H9 (cell line): ENCODE results near the gene ANKS1B. TPM values are rescaled to one million over a fixed set of nuclear protein-coding genes. Genes with fewer than 3 reads are reported as not detected.

Source experiments
- DNase-seq: peaks from one replicate; pipeline ENCODE4 v3.0.0-alpha.2; 2017
- H2AFZ ChIP-seq: one replicate; pipeline ENCODE4 v1.6.1; 2013; ENCODE audit warnings: mild to moderate bottlenecking, low read length, control low read depth, moderate library complexity
- H2AK5ac ChIP-seq: 2 replicates; pipeline ENCODE4 v1.6.1; 2013; ENCODE audit warnings: low read length, control low read depth, mixed read lengths; ENCODE audit not compliant: insufficient read length
- H2BK120ac ChIP-seq: one replicate; pipeline ENCODE4 v1.6.1; 2013; ENCODE audit warnings: low read depth, mild to moderate bottlenecking, low read length, control low read depth, inconsistent platforms; ENCODE audit not compliant: poor library complexity, severe bottlenecking
- H2BK12ac ChIP-seq: 2 replicates; pipeline ENCODE4 v1.6.1; 2013; ENCODE audit warnings: low read length, control low read depth, mixed read lengths, low read depth; ENCODE audit not compliant: insufficient read length
- H2BK15ac ChIP-seq: 2 replicates; pipeline ENCODE4 v1.6.1; 2013; ENCODE audit warnings: low read depth, low read length, control low read depth
- H2BK20ac ChIP-seq: one replicate; pipeline ENCODE4 v1.6.1; 2013; ENCODE audit warnings: low read depth, mild to moderate bottlenecking, low read length, control low read depth, inconsistent platforms; ENCODE audit not compliant: poor library complexity, severe bottlenecking
- H2BK5ac ChIP-seq: 2 replicates; pipeline ENCODE4 v1.6.1; 2013; ENCODE audit warnings: low read length, control low read depth, mixed read lengths; ENCODE audit not compliant: insufficient read length
- H3K14ac ChIP-seq: 2 replicates; pipeline ENCODE4 v1.6.1; 2013; ENCODE audit warnings: low read length, control low read depth; ENCODE audit not compliant: insufficient read depth
- H3K18ac ChIP-seq: 2 replicates; pipeline ENCODE4 v1.6.1; 2013; ENCODE audit warnings: low read depth, mild to moderate bottlenecking, mixed read lengths, low read length, control low read depth; ENCODE audit not compliant: insufficient read length
- H3K23ac ChIP-seq: 2 replicates; pipeline ENCODE4 v1.6.1; 2013; ENCODE audit warnings: low read length, control low read depth, mixed read lengths, low read depth; ENCODE audit not compliant: insufficient read length
- H3K23me2 ChIP-seq: 2 replicates; pipeline ENCODE4 v1.6.1; 2013; ENCODE audit warnings: low read depth, mild to moderate bottlenecking, mixed read lengths, low read length, control low read depth; ENCODE audit not compliant: insufficient read length, poor library complexity, severe bottlenecking
- H3K27ac ChIP-seq: 2 replicates; pipeline ENCODE4 v1.5.1; 2013; ENCODE audit warnings: low read length, control low read depth, mixed read lengths, low read depth; ENCODE audit not compliant: insufficient read length
- H3K27me3 ChIP-seq: 2 replicates; pipeline ENCODE4 v1.6.1; 2013; ENCODE audit warnings: low read length, control low read depth, inconsistent platforms; ENCODE audit not compliant: insufficient read depth
- H3K4ac ChIP-seq: 2 replicates; pipeline ENCODE4 v1.6.1; 2013; ENCODE audit warnings: low read depth, mild to moderate bottlenecking, control low read depth, inconsistent platforms, low read length, moderate library complexity
- H3K4me1 ChIP-seq: 2 replicates; pipeline ENCODE4 v1.6.1; 2013; ENCODE audit warnings: low read length, control low read depth, inconsistent platforms; ENCODE audit not compliant: insufficient read depth
- H3K4me2 ChIP-seq: 2 replicates; pipeline ENCODE4 v1.6.1; 2013; ENCODE audit warnings: low read length, control low read depth, mixed read lengths; ENCODE audit not compliant: insufficient read length, insufficient read depth
- H3K56ac ChIP-seq: 2 replicates; pipeline ENCODE4 v1.6.1; 2013; ENCODE audit warnings: low read depth, mild to moderate bottlenecking, mixed read lengths, low read length, control low read depth; ENCODE audit not compliant: insufficient read length
- H3K79me1 ChIP-seq: 2 replicates; pipeline ENCODE4 v1.6.1; 2013; ENCODE audit warnings: low read depth, mild to moderate bottlenecking, moderate library complexity, low read length, control low read depth, inconsistent platforms; ENCODE audit not compliant: insufficient read depth, poor library complexity, severe bottlenecking
- H3K79me2 ChIP-seq: 2 replicates; pipeline ENCODE4 v1.6.1; 2013; ENCODE audit warnings: low read length, control low read depth, inconsistent platforms; ENCODE audit not compliant: insufficient read depth
- H3K9ac ChIP-seq: 2 replicates; pipeline ENCODE4 v1.6.1; 2013; ENCODE audit warnings: low read length, control low read depth, mixed read lengths; ENCODE audit not compliant: insufficient read length; ENCODE audit errors: extremely low read depth
- H3K9me3 ChIP-seq: one replicate; pipeline ENCODE4 v1.6.1; 2013; ENCODE audit warnings: low read depth, low read length, inconsistent platforms; ENCODE audit not compliant: control insufficient read depth
- H3T11ph ChIP-seq: one replicate; pipeline ENCODE4 v1.6.1; 2013; ENCODE audit warnings: mild to moderate bottlenecking, low read length, control low read depth, inconsistent platforms
- H4K20me1 ChIP-seq: one replicate; pipeline ENCODE4 v1.6.1; 2013; ENCODE audit not compliant: control insufficient read depth, insufficient read length, insufficient read depth
- H4K5ac ChIP-seq: 2 replicates; pipeline ENCODE4 v1.6.1; 2013; ENCODE audit warnings: low read depth, mild to moderate bottlenecking, mixed read lengths, low read length, control low read depth; ENCODE audit not compliant: insufficient read length
- H4K8ac ChIP-seq: replicated peaks from 2 replicates; pipeline ENCODE4 v1.6.1; 2013; ENCODE audit warnings: low read length, control low read depth, mixed read lengths, low read depth; ENCODE audit not compliant: insufficient read length
- H4K91ac ChIP-seq: 2 replicates; pipeline ENCODE4 v1.6.1; 2013; ENCODE audit warnings: low read depth, mild to moderate bottlenecking, moderate library complexity, mixed read lengths, low read length, control low read depth; ENCODE audit not compliant: insufficient read length
- H3K27ac Mint-ChIP-seq, 3 experiments: 2 replicates in 2 of 3; 3 replicates in 1 of 3; pipeline ENCODE4 v1.8.0; 2020 to 2021; ENCODE audit warnings: mixed read lengths in 3 of 3, mild to moderate bottlenecking in 1 of 3, moderate library complexity in 1 of 3
- H3K27me3 Mint-ChIP-seq: 2 replicates; pipeline ENCODE4 v1.8.0; 2021; ENCODE audit warnings: low read depth, mild to moderate bottlenecking, moderate library complexity, mixed read lengths
- H3K36me3 Mint-ChIP-seq, 3 experiments: 2 replicates in 2 of 3; 3 replicates in 1 of 3; pipeline ENCODE4 v1.8.0; 2020 to 2021; ENCODE audit warnings: low read depth in 3 of 3, mixed read lengths in 3 of 3; ENCODE audit not compliant: insufficient read depth in 1 of 3
- H3K4me1 Mint-ChIP-seq, 2 experiments: 2 replicates each; pipeline ENCODE4 v1.8.0; 2020; ENCODE audit warnings: mixed read lengths in 2 of 2
- H3K4me3 Mint-ChIP-seq, 2 experiments: 2 replicates in 1 of 2; 3 replicates in 1 of 2; pipeline ENCODE4 v1.8.0; 2020 to 2021; ENCODE audit warnings: mild to moderate bottlenecking in 2 of 2, mixed read lengths in 2 of 2, moderate library complexity in 1 of 2
- H3K9me3 Mint-ChIP-seq, 2 experiments: 2 replicates in 1 of 2; 3 replicates in 1 of 2; pipeline ENCODE4 v1.8.0; 2020; ENCODE audit warnings: mild to moderate bottlenecking in 2 of 2, mixed read lengths in 2 of 2, moderate library complexity in 1 of 2
- WGBS: extraction: QIAGEN DNeasy Blood & Tissue Kit; methylation state at CpG from one replicate; pipeline ENCODE4 v1.1.7; 2013; ENCODE audit warnings: missing lambda C conversion rate, low lambda C conversion rate, mixed read lengths; ENCODE audit not compliant: insufficient read length; ENCODE audit errors: extremely low coverage; 5-methylcytosine and 5-hydroxymethylcytosine counted together
- total RNA-seq: library from RNA; stranded (reverse); gene quantifications from 2 replicates; pipeline ENCODE4 v1.2.1, GENCODE V29; 2021
- TF ChIP-seq, protein P1 (sequence below): fragments of 200-600 bp; sonication (generic); conservative IDR thresholded peaks from 3 replicates; pipeline ENCODE4 v1.8.0; 2021; ENCODE audit warnings: antibody characterized with exemption, mild to moderate bottlenecking

The ANKS1B gene
- total RNA-seq, 1 experiment from 2014 or later, result 4.1 TPM

DNA sequence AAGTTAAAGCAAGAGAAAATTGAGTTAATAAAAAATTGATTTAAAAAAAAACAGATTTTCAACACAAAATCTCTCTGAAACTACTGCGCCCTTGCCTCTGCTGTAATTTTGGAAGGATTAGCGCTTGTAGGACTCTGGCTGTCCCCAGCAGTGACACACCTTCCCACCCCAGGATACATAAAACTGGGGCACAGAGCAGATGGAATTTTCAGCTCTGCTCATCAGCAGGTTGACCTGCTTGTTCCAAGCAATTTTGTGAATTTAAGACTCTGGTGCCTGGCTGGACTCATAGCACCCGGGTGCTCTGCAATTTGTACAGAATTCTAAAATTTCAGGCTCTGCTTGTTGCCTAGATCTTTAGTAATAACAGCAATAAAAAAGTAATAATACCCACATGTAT, 595.0 kb downstream of the ANKS1B start:
- Histone ChIP-seq H3T11ph (no peak overlapping the region), H4K5ac (no peak overlapping the region), H2BK12ac (no peak overlapping the region), H3K27ac (no peak overlapping the region), H3K23me2 (no peaks in the 10 kb centered on the region), H3K18ac (no peak overlapping the region), H2BK15ac (no peak overlapping the region), H2BK20ac (no peak overlapping the region), H3K27me3 (no peaks in the 10 kb centered on the region), H3K9ac (no peak overlapping the region), H3K14ac (no peak overlapping the region), H3K56ac (no peak overlapping the region), H2AK5ac (no peak overlapping the region), H4K8ac (no peak overlapping the region), H3K4me1 (0 out of 2 replicates have a peak, but pooled peaks cover 2% of the 10 kb centered on the region), H2BK5ac (no peak overlapping the region), H3K79me2 (no peaks in the 10 kb centered on the region), H3K79me1 (no peaks in the 10 kb centered on the region), H3K4ac (no peak overlapping the region), H4K91ac (no peak overlapping the region), H3K23ac (no peak overlapping the region), H3K9me3 (no peaks in the 10 kb centered on the region), H3K4me2 (no peak overlapping the region), H2BK120ac (no peak overlapping the region), H4K20me1 (no peaks in the 10 kb centered on the region), H2AFZ (no peak overlapping the region)
- DNase-seq, result no peak
- Mint-ChIP-seq H3K27ac (no peak overlapping the region), H3K4me3 (no peak overlapping the region), H3K4me1 (peaks cover 6 to 7% of the 10 kb centered on the region in 2 experiments), H3K9me3 (no peaks in the 10 kb centered on the region), H3K36me3 (no peaks in the 10 kb centered on the region), H3K27me3 (no peaks in the 10 kb centered on the region)
- TF ChIP-seq, protein P1, sequence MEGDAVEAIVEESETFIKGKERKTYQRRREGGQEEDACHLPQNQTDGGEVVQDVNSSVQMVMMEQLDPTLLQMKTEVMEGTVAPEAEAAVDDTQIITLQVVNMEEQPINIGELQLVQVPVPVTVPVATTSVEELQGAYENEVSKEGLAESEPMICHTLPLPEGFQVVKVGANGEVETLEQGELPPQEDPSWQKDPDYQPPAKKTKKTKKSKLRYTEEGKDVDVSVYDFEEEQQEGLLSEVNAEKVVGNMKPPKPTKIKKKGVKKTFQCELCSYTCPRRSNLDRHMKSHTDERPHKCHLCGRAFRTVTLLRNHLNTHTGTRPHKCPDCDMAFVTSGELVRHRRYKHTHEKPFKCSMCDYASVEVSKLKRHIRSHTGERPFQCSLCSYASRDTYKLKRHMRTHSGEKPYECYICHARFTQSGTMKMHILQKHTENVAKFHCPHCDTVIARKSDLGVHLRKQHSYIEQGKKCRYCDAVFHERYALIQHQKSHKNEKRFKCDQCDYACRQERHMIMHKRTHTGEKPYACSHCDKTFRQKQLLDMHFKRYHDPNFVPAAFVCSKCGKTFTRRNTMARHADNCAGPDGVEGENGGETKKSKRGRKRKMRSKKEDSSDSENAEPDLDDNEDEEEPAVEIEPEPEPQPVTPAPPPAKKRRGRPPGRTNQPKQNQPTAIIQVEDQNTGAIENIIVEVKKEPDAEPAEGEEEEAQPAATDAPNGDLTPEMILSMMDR, result no peak
- no CpG with 5 or more reads among the region's 3 CpGs for WGBS
